Parathyroid adenoma (tissue), 2 donors: Measurements from ENCODE around the gene LPGAT1.

Source experiments
- H2AFZ ChIP-seq: fragments of 300-600 bp; sonication (generic); one replicate; pipeline ENCODE4 v1.7.0; 2017; ENCODE audit warnings: antibody characterized with exemption, mild to moderate bottlenecking
- H3K27ac ChIP-seq: fragments of 300-600 bp; sonication (generic); one replicate; pipeline ENCODE4 v1.7.0; 2017
- H3K27me3 ChIP-seq: fragments of 300-600 bp; sonication (generic); one replicate; pipeline ENCODE4 v1.7.0; 2017; ENCODE audit warnings: low read length; ENCODE audit not compliant: control insufficient read depth, insufficient read depth
- H3K36me3 ChIP-seq: fragments of 300-600 bp; sonication (generic); one replicate; pipeline ENCODE4 v1.7.0; 2017; ENCODE audit warnings: low read length; ENCODE audit not compliant: control insufficient read depth, insufficient read depth
- H3K4me1 ChIP-seq: fragments of 300-600 bp; sonication (generic); one replicate; pipeline ENCODE4 v1.7.0; 2017; ENCODE audit warnings: control low read depth
- H3K4me2 ChIP-seq: fragments of 300-600 bp; sonication (generic); one replicate; pipeline ENCODE4 v1.7.0; 2017; ENCODE audit warnings: low read length
- H3K4me3 ChIP-seq: fragments of 300-600 bp; sonication (generic); one replicate; pipeline ENCODE4 v1.7.0; 2017; ENCODE audit warnings: low read depth, low read length
- H3K79me2 ChIP-seq: fragments of 300-600 bp; sonication (generic); one replicate; pipeline ENCODE4 v1.7.0; 2017; ENCODE audit warnings: control low read depth
- H3K9ac ChIP-seq: fragments of 300-600 bp; sonication (generic); one replicate; pipeline ENCODE4 v1.7.0; 2017; ENCODE audit warnings: mild to moderate bottlenecking
- H3K9me3 ChIP-seq: fragments of 300-600 bp; sonication (generic); one replicate; pipeline ENCODE4 v1.7.0; 2017; ENCODE audit warnings: low read length; ENCODE audit not compliant: control insufficient read depth
- TF ChIP-seq, protein P1 (sequence below): fragments of 300-600 bp; sonication (generic); IDR thresholded peaks from one replicate; pipeline ENCODE4 v1.7.0; 2017; ENCODE audit warnings: antibody characterized with exemption, mild to moderate bottlenecking
- donor health status: primary hyperparathyroidism.

The LPGAT1 gene

DNA sequence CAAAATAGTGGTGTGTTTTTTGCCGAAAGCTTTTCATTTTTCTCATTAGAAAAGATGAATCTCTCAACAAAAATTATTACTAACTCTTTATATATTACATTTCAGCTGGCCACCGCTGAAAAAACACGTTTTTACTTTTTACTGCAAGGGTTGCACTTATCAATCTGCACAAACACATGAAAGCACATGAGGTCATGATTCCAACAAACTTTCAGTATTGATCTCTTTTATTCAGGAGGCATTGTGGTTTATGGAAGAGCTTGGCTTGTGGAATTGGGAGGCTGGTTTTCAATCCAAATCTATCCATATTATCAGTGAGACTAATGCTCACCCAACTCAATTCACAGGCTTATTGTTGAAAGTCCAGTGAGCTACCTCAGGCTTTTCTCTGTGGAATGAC lies 20.6 kb upstream of the LPGAT1 start:
- TF ChIP-seq, protein P1, sequence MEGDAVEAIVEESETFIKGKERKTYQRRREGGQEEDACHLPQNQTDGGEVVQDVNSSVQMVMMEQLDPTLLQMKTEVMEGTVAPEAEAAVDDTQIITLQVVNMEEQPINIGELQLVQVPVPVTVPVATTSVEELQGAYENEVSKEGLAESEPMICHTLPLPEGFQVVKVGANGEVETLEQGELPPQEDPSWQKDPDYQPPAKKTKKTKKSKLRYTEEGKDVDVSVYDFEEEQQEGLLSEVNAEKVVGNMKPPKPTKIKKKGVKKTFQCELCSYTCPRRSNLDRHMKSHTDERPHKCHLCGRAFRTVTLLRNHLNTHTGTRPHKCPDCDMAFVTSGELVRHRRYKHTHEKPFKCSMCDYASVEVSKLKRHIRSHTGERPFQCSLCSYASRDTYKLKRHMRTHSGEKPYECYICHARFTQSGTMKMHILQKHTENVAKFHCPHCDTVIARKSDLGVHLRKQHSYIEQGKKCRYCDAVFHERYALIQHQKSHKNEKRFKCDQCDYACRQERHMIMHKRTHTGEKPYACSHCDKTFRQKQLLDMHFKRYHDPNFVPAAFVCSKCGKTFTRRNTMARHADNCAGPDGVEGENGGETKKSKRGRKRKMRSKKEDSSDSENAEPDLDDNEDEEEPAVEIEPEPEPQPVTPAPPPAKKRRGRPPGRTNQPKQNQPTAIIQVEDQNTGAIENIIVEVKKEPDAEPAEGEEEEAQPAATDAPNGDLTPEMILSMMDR = no peak
- Histone ChIP-seq H3K36me3 (no peaks in the 10 kb centered on the region), H2AFZ (no peak overlapping the region), H3K79me2 (no peaks in the 10 kb centered on the region), H3K4me2 (no peak overlapping the region), H3K9me3 (no peaks in the 10 kb centered on the region), H3K9ac (no peak overlapping the region), H3K4me1 (no peaks in the 10 kb centered on the region), H3K27me3 (no peaks in the 10 kb centered on the region), H3K27ac (no peak overlapping the region), H3K4me3 (no peak overlapping the region)

DNA sequence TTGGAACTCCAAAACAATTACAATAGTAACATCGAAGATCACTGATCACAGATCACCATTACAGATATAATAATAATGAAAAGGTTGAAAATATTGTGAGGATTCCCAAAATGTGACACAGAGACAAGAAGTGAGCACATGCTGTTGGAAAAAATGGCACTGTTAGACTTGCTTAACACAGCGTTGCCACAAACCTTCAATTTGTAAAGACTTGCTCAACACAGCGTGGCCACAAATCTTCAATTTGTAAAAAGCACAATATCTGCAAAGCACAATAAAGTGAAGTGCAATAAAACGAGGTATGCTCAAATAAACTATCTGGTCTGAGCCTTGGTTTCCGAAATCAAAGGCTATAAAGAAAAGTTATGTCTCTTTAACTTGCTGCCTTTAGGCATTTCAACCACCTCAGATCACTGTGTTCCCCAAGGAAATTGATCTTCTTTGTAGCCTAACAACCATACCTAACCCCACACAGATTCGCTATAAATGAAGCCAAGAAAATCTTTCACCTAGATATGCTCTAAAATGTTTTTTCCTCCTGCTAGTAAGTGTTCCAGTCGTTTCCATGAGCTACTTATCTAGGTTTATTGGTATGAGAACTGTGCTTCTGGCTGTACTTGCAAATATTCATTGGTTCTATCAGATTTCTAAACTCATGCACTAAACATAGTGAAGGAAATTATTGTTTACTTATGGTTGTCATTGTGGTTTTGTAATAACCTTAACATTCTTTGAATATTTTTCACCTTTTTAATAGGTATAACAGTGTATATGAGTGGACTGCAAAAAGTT lies 13.1 kb upstream of the LPGAT1 start:
- Histone ChIP-seq H3K9me3 (no peaks in the 10 kb centered on the region), H3K27me3 (no peaks in the 10 kb centered on the region), H3K4me1 (no peaks in the 10 kb centered on the region), H3K9ac (no peak overlapping the region), H3K27ac (no peak overlapping the region), H3K4me2 (no peak overlapping the region), H3K4me3 (no peak overlapping the region), H3K79me2 (no peaks in the 10 kb centered on the region), H3K36me3 (no peaks in the 10 kb centered on the region), H2AFZ (no peak overlapping the region)
- TF ChIP-seq, protein P1 = no peak

DNA sequence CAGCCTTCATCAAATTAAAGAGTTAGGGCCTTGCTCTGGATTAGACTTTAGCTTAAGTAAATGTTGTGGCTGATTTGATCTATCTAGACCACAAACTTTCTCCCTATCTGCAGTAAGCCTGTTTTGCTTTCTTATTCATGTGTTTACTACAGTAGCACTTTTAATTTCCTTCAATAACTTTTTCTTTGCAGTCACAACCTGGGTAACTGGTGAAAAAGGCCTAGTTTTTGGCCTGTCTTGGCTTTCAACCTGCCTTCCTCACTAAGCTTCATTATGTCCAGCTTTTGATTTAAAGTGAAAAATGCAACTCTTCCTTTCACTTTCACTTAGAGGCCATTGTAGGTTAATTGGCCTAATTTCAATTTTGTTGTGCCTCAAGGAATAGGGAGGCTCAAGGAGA lies 12.5 kb upstream of the LPGAT1 start:
- H3K4me2 ChIP-seq = no peak overlapping the region
- no peak overlapping the region for H3K27ac ChIP-seq
- H3K27me3 ChIP-seq = no peaks in the 10 kb centered on the region
- H3K9me3 ChIP-seq = no peaks in the 10 kb centered on the region
- H3K79me2 ChIP-seq = no peaks in the 10 kb centered on the region
- no peaks in the 10 kb centered on the region for H3K4me1 ChIP-seq
- TF ChIP-seq, protein P1 = no peak
- no peak overlapping the region for H3K4me3 ChIP-seq
- H3K9ac ChIP-seq = no peak overlapping the region
- H2AFZ ChIP-seq = peak overlapping the region; percentile 56
- no peaks in the 10 kb centered on the region for H3K36me3 ChIP-seq

DNA sequence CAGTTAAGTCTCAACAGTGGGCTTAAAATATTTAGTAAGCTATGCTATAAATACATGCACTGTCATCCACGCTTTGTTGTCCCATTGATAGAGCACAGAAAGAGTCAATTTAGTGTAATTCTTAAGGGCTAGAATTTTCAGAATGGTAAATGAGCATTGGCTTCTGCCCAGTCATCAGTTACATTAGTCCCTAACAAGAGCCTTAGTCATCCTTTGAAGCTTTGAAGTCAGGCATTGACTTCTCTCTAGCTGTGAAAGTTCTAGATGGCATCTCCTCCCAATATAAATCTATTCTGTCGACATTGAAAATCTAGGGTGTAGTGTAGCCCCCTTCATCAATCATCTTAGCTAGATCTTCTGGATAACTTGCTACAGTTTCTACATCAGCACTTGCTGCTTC lies 12.0 kb upstream of the LPGAT1 start:
- Histone ChIP-seq H3K4me1 (no peaks in the 10 kb centered on the region), H3K4me2 (no peak overlapping the region), H3K36me3 (no peaks in the 10 kb centered on the region), H3K9ac (no peak overlapping the region), H3K9me3 (no peaks in the 10 kb centered on the region), H3K4me3 (no peak overlapping the region), H3K79me2 (no peaks in the 10 kb centered on the region), H3K27ac (no peak overlapping the region), H2AFZ (peak overlapping the region; percentile 56), H3K27me3 (no peaks in the 10 kb centered on the region)
- TF ChIP-seq, protein P1 = no peak

DNA sequence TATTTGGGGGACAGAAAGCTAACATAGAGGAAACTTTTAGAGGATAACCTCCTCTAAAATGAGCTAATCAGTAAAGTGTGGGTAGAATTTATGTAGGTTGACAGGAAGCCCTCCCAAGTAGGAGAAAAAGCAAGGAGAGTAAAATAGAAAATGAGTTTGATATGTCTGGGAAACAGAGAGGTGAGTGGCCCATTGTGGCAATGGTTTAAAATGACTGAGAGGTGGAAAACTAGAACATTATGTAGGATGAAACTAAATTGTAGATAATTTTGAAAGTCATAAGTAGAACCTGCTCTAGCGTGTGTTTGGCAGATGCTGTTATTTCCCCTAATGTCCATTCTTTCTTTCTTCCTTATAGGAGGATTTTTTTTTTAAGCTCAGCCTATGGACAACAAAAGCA lies 8.5 kb upstream of the LPGAT1 start:
- Histone ChIP-seq H3K79me2 (no peaks in the 10 kb centered on the region), H3K4me1 (no peaks in the 10 kb centered on the region), H3K9ac (no peak overlapping the region), H2AFZ (no peak overlapping the region), H3K27ac (no peak overlapping the region), H3K27me3 (no peaks in the 10 kb centered on the region), H3K4me2 (no peak overlapping the region), H3K36me3 (no peaks in the 10 kb centered on the region), H3K9me3 (no peaks in the 10 kb centered on the region), H3K4me3 (no peak overlapping the region)
- TF ChIP-seq, protein P1 = no peak
